Neural progenitor cell (in vitro differentiated cells): ENCODE measurements around the gene KLC1.

Experiments
- CTCF ChIP-seq: fragments of 200-600 bp; sonication (generic); IDR thresholded peaks from 2 replicates; pipeline ENCODE4 v1.5.1; 2017; ENCODE audit warnings: antibody characterized with exemption, mild to moderate bottlenecking
- EZH2phosphoT487 ChIP-seq: fragments of 200-600 bp; sonication (generic); IDR thresholded peaks from 2 replicates; pipeline ENCODE4 v1.6.1; 2017; ENCODE audit warnings: antibody characterized with exemption

GRCh38 chr14:103711516-103712431 is 82.8 kb downstream of the KLC1 start:
- TF ChIP-seq CTCF, result no peak
- no peak for TF ChIP-seq EZH2phosphoT487
